ENCODE measurements around the gene TBX20. TPM values are rescaled to one million over a fixed set of nuclear protein-coding genes. Genes with fewer than 3 reads are reported as not detected.

Gene TBX20
- total RNA-seq, 1 experiment from 2014 or later, result 2.5 TPM

Other genes starting within 250 kb of the TBX20 start
- 8.6 and 12.9 TPM in 2 replicates for gene DPY19L1, start 216.6 kb downstream of the TBX20 start, total RNA-seq (2022)